Non-pigmented ciliary epithelial cell (primary cell): ENCODE data around the gene NEURL1B.

Experiments used
- DNase-seq: peaks from one replicate; pipeline ENCODE4 v3.0.0-alpha.2; 2010; ENCODE audit warnings: low read depth

Gene NEURL1B

DNA sequence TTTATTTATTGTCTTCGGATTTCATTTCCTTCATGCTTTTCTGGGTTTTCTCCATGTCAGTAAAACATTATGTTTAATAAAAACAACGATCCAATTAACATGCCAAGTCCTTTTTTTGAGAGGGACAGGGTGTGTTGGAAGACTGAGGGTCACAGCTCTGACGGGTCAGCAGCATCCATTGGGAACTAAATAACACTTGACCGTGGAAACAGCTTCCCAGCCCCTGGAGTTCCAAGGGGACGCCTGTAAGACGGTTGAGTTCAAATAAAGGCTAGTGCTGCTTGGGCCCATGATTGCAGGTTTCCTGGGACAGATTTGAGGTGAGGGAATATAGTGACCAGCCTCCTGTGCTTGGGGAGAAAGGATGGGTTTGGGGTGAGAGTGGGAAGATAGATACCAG, 30.4 kb upstream of the NEURL1B start:
- no peak for DNase-seq

DNA sequence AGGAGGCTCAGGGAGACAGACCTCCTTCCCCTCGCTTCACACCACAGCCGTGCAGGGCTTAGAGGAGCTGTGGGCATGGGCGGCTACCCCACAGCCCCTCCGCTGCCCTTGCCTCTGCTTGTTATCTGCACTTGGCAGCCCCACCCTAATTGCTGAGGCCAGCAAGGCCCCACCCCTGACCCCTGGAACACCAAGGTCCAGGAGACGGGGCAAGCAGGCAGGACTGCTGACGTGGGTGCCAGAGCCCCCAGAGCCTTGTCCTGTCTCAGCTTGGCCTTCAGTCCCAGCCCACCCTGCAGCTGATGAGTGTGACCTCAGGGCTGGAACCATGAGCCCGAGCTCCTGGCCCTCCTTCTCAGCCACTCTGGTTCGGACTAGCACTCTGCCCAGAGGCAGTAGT, 29.1 kb upstream of the NEURL1B start:
- DNase-seq: no peak

DNA sequence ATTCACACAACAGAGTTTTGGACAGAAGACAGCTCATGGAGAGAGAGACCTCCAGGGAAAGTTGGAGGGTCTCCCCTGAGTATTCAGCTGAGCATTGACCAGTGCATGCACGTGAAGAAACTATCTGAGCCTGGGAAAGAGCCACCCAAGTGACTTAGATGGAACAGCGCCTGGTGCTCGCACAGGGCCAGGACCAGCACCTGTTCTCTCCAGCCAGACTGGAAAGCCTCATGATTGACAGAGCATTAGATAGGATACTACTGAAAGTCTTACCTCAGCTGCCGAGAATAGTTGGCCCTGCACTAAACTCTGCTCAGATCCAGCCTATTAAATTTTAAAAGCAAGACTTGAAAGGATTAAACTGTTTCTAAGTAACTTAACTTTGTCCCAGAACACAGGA, 28.3 kb upstream of the NEURL1B start:
- no peak for DNase-seq

DNA sequence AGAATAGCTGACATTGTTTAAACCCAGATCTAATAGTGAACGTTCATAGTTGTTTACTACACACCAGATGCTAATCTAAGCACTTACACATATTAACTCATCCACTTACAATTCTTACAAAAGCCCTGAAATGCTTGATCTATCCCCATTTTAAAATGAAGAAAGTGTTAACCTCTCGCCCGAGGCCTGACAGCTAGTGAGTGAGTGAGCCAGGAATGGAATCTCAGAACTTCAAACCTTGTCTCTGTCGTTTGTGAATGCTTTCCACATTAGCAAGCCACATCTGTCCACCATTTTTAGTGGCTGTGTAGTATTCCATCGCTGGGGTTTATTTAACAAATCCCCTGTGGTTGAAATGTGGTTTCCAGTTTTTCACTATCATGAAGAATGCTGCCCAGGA, 24.9 kb upstream of the NEURL1B start:
- DNase-seq: no peak

DNA sequence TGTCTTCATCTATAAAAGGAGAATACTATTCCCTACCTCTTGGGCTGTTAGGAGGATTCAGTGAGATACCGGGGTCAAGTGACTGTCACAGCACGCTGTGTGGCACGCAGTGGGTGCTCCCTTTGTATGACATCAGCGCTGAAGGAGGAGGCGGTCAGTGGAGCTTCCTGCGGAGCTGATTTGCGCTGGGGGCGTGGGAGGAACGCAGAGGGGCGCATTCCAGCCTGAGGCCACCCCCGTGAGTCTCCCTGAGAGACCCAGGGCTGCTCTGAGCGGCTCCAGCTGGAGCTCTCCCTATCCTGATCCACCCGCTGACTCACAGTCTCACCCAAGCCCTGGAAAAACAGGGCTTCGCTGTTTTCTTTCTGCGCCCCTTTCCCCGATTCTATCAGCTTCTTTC, 24.3 kb upstream of the NEURL1B start:
- no peak for DNase-seq

DNA sequence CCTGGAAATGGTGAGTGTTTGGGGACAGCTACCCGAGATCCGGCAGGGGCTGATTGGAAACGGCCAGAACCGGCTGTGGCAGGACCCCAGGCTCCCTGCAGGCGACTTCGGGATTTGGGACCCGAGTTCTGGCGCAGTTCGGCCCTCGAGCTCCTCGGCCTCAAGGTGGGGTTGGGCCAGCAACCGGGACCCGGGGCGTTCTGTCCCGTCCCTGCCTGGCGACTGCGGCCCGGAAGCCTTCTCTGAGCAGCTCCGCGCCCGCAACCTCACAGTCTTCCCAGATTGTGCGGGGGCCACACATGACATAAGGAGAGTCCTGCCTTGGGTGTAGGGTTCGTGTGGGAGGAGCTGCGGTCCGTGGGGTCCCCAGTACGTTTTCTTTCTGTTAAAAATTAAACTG, 23.2 kb upstream of the NEURL1B start:
- DNase-seq: no peak

DNA sequence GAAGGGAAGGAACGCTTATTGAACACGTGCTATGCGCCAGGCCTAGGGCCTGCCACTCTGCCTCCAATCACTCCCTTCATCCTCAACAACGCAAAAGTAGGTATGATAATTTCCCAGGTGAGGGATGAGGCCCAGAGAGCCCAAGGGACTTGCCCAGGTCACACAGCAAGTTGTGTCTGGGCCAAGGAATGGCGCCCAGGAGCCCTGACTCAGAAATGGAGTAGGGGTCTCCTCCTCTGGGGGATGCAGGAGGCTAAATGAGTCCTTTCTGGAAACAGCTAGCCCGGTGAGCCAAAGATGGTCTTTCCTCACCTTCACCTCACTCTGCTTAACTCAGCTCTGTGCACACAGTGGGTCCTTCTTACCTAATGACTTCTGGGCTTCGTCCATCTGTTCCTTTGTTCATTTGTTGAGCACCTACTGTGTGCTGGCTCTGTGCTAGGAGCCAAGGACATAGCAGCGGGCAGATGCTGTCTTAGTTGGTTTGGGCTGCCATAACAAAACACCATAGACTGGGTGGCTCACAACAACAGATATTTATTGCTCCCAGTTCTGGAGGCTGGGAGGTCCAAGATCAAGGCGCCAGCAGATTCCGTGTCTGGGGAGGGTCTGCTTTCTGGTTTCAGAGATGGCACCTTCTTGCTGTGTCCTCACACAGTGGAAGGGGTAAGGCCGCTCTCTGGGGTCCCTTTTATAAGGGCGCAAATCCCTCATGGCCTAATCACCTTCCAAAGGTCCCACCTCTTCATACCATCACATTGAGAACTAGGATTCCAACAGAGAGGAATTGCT, 22.3 kb upstream of the NEURL1B start:
- no peak for DNase-seq

DNA sequence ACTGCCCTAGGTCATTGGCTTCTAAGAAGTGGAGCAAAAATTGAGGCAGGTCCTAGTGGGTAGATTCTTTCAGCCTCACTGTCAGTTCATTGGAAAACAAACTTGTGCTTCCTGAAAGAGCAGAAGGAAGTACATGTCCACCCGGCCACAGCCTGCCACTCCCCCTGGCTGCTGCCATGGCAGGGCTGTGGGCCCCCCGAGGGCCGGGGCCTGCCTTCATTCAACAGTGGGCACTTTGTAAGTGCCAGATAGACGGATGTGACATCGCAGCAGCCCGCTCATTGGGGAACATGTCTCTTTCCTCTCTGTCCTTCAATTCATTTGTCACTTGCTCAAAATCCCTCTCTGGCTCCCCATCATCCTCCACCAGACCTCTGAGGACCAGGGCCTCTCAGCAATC, 20.6 kb upstream of the NEURL1B start:
- no peak for DNase-seq

DNA sequence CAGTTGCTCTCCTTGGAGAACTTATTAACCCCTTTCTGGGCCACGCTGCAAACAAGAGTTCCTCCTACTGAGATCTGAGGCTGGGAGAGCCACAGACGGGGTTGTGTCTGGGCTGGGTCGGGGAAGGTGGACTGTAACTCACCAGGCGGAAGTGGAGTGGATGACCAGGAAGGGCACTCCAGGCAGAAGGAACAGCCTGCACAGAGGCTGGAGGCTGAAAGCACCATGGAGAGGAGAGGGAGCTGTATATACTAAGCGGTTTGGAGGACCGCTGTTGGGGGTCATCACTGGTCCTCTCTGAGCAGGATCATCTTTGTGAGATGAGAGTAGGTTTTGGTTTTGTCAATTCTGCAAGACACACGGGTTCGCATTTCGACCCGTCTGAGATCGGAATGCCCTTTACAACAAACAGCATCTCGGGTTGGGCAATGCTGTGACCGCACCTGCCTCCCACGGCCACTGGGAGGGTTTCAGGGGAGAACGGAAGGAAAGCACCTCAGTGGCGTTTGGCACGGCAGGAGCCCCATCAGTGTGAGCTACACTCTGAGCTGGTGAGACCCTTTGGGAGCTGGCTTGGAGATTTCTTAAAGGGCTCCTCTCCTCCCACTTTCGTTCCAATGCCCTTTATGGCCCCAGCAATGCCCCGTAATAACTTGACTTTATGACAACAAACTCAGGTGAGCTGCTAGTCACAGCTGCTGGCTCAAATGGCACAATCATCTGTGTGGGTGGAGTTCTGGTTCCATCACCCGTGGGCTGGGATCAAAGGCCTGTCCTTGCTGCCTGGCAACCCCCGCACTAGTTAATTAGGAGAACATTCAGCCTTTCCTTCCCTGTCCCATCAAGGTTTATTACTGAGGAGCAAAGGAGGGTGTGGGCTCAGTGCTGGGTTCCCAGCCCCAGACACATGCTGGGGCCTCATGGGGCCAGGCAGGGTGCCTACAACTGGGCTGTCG, 18.7 kb upstream of the NEURL1B start:
- DNase-seq: no peak

DNA sequence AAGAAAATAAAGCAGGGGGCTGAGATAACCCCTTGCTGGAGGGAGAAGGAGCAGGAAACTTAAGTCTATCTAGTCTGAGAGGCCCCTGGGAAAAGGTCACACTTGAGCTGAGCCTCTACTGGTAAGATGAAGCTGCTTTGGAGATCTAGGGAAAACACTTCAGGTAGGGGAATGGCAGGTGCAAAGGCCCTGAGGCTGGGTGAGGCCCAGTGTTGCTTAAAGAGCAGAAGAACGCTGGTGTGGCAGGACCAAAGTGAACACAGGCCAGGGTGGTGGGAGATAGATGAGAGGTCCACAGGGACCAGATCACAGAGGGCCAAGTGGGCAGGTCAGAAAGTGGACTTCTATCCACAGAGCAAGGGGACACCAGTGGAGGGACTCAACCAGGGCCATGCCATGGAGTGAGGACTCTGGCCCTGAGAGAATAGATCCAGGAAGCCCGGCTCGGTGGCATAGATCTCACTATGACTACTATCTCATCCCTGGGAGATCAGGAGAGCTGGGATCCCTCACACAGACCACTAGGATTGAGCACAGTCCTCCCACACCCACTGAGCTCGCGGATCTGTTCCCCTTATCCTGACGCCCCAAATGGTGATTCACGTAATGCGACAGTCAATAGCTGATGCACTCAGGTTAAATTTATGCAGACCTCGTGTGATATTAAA, 17.6 kb upstream of the NEURL1B start:
- DNase-seq: no peak

DNA sequence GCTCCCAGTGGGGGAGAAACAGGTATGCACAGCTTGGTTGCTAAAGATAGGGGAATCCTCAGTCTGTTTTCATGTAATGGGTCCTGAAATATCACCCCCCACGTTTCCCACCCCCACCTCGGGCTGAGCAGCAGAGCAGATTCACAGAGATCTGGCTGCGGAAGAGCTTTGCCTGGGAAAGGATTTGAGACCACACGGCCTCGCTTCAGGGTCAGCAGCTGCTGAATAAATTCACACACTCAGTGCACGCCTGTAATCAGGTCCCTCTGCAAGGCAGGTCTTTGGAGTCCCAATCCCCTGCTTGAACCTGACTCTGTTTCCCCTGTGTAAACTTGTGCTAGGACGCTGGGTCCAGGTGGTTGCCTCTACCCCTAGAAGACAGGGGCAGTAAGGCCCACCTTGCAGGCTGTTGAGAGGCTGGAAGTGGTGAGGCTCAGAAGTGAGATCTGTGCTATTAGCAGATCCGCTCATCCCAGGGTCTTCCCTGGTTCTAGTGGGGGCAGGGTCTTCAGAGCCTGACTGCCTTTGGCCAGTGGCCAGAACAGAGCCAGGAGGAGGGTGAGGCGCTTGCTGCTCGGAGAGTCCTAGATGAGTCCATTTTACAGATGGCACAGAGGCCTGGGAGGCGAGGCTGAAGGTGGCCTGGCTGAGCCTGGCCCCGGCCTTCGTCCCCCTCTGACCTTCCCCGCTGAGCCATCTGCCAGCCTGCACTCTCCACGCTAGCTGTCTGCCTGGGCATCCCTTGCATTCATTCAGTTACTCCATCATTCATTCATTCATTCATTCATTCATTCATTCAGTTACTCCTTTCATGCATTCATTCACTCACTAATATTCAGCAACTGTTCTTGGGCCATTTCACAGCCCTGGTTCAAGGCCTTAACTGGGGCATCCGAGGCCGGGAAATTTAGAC, 16.7 kb upstream of the NEURL1B start:
- no peak for DNase-seq

DNA sequence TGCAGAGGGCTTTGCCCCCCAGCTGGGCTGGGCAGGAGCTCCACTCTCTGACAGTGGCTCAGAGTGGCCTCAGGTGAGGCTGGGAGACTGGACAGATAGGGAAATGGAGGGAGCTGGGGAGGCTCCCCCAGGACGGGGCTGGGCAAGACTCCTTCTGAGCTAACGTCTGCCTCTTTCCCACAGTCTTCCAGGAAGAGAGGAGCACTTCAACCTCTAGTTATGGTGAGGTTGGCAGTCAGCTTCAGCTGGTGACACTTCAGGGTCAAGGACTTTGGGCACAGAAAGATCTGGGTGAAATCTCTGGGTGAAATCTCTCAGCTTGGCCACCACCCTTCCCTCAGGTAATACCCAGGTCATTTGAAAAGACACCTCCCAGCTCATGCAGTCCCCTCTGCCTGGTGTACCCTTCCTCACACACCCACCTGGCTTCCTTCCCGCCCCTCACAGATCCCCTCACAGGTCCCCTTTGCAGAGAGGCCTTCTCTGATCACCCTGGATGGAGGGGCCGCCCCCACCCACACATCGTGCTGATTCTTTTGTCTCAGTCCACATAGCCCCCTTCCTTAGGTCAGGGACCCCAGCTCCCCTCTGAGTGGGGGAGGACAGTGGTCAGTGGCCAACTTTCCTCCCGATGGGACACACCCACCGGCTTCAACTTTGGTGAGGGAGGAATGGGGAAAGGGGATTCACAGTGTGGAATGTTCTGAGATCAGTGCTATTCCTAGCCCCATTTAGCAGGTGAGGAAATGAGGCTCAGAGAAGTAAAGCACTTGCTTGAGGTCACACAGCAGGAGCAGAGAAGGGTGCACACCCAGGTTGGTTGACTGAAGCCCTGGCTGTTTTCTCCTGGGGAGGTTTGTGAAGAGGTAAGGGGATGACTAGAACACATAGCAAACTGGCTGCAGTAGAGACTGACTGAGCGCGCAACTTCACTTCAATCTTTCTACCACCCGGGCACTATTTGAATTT, 15.8 kb upstream of the NEURL1B start:
- DNase-seq: no peak

DNA sequence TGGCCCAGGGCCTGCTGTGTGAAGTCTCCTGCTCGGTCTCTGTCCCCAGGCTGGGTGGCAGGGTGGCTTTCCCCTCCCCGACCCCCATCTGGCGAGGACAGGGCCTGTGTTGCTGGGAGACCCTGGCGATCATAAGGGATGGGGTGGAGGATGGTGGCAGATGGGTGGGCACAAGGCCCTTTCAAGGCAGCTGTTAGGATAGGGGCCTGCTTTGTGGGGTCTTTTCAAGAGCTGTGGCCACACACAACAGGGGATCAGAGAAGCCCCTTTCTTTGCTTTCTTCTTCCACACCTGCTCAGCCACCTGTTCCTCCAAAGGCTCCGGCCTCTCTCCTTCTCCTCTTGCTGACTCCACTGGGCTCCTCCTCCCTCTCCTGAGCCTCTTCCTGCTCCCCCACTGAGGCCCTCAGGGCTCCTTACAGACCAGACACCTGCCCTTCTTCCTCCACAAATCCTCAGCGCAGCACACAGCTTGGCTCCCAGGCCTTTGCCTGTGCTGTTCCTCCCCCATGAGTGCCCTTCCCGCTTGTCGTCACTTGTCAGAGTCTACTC, 15.0 kb upstream of the NEURL1B start:
- no peak for DNase-seq

DNA sequence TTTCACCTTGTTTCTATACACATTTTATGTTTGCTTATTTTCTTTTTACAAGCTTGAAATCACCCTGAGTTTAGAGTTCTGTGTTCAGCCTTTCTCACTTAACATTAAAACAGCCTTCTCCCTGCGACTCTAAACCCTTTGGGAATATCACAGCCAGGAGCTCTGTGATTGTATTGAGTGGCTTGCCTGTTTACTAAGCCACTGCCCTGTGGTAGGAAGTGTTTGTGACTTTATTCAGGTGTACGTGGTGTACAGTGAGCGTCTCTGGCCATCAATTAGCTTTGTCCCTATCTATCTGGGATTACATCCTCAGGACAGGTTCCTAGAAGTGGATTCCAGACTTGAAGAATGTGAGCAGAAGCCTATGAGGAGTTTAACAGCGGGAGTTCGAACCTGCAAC, 11.0 kb upstream of the NEURL1B start:
- DNase-seq: no peak

DNA sequence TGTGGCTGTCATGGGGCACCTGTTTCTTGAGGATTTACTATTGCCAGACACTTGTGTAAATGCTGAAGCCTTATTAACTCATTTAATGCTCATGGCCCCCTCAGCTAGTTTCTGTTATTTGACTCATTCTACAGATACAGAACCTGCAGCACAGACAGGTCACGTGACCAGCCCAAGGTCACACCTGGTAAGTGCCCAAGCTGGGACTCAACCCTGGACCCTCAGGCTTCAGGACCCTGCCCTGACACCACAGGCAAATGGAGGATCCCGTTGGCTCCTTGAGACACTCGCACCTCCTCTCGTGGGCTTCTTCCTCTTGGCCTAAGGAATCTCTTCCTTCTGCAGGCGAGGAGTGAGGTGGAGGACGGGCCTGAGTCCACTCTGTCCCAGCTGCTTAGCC, 10.6 kb upstream of the NEURL1B start:
- no peak for DNase-seq

DNA sequence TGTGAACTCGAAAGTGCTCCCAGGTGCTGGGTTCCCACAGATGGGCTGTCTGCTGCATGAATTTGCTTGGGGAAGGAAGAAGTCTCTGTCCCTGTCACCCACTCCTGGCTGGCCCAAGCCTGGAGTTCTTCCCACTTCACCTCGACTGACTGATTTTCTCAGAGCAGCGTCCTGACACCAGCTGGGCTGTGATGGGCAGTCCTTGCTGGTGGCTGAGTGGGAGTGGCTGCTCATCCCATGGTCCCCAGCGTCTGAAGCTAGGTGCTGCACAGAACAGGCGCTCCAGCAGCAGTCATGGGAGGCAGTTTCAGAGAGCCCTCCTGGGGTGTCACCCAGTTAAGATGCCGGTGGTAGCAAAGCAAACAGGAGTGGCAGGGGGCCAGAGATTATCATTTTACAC, 10.1 kb upstream of the NEURL1B start:
- no peak for DNase-seq

DNA sequence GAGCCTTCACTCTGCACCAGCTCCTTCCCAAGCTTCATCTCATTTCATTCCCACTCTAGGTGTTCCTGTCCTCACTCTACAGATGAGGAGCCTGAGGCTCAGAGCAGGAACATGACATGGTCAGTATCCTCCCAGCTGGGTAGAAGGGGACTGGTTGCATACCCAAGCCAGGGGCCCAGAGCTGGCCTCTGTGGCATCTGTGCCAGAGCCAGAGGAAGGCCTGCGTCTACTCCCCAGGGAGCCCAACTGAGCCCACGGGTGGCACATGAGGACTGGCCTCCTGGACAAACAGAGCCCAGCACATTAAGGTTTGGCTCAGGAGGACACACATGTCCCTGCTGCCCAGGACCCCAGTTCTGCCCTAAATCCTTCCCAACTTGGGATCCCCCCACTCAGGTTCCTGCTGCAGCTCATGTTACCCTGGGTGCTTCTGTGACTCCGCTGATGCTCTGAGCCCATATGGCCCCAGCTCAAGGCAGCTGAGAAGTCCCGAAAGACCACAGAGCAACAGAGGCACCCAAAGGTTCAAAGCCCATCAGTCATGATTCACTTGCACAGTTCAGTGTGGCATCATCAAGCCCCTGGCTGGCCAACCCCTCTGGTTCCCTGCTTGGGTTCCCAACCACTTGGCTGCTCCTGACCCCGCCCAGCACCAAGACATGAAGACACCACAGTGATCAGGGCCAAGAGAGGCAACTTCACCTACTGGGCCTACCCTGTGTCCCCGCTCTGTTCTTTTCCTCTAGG, 8.5 kb upstream of the NEURL1B start:
- no peak for DNase-seq

DNA sequence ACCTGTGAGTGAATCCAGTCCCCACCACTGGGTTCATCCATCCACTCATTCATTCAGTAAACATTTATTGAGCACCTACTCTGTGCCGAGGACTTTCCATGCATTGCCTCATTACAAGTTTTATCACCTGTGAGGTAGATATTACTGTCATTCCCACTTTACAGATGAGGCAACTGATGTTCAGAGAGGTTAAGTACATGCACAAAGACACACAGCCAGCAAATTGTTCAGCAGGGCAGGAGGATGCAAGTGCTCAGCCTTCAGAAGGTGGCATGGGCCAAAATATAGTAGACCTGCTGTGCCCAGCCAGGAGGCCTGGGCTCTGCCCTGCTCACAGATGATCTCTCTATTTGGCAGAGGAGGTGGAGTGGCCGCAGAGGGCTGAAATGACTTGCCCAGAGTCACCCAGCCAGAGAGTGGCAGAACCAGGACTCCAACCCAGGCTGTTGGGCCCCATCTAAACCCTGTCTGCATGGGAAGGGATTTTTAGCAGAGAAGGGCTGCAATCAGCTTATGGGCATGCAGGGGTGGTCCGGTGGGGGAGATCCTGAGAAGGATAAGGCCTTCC, 7.6 kb upstream of the NEURL1B start:
- no peak for DNase-seq
